Femur (tissue), 1 donor: Measurements from ENCODE around the gene LNPEP.
A peak's percentile ranks its signal among the peaks of the same experiment; 100 is the strongest.

ENCODE experiments used
- DNase-seq: peaks from one replicate; pipeline ENCODE4 v3.0.0-alpha.2; 2017

The LNPEP gene

DNA sequence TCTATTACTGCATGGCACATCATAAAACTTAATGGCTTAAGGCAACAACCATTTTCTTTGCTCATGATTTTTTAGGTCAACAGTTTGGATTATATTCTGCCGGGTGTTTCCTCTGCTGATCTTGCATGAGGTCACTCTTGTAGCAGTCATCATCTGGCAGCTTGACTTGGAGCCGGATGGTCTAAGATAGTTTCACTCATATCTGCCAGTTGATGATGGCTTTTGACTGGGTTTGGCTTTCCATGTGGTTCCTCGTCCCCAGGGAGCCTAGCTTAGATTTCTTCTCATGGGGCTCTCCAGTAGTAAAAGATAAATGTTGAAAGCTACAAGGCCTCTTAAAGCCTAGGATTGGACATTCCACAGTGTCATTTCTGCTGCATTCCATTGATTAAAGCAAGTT, 27.4 kb downstream of the LNPEP start:
- peak; percentile 71 for DNase-seq

DNA sequence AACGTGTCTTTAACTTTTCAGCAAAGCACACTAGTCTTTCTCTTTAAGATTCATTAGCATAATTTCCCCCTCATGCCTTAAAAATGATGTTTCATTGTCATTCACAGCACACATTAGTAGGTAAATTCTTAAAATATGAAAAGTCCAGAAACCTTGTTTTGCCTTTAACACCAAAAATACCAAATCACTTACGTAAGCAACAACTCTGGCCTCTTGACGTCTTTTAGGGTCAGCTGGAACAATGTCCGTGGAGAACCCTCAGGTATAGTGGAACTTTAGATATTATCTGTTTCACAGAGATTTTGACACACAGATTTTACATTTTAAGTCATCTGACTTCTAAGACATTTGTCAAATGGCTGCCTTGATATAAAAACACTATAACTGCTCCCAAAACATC, 30.9 kb downstream of the LNPEP start:
- no peak for DNase-seq

DNA sequence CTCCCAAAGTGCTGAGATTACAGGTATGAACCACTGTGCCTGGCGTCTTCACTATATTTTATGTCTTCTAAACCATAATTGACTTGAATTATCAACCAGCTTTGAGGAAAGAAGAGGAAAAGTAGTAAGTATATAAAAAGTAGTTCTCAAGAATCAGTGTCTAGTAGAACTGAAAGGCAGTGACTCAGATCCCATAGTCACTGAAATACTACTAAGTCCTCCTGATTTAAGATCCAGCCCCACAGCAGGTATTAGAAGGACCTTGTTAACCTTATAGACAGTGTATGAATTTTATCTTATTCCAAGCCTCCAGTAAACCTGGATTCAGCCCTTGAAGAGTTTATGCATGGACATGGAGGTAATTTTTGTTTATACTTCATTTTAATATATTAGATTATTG, 31.5 kb downstream of the LNPEP start:
- no peak for DNase-seq

DNA sequence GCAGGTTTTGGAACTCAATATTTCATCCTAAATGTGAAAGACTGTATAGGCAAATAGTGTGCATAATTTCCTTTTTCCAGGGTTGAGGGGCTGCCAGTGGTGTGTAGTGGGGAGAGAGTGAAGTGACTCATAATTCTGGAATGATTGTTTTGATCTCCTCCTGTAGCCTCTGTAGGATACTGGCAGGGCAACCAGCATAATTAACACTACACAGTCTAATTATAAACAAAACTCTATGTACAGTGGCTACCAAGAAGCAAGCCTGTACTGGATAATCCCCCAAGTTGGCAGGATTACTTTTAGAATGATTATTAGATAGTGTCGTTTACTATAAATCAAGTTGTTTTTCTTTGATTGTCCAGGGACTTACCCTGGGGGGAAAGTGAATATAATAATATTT, 32.2 kb downstream of the LNPEP start:
- DNase-seq: peak; percentile 41

DNA sequence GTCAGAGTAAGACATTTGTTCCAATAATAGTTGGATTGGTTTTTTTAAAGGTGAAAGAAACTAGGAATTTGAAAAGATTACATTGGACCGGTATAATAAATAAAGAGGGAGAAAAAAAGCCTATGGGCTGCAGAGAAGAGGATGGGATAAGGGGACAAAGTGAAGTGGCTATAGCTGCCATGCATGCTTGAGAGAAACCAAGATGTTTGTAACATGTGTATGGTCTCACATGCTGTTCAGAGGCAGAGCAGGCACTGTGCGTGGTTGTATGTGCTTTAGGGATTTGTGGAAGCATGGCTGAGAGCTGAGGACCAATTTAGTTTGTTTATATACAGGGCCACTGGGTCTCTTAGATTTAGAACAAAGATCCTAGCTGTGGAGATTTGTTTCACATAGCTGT, 32.7 kb downstream of the LNPEP start:
- no peak for DNase-seq

DNA sequence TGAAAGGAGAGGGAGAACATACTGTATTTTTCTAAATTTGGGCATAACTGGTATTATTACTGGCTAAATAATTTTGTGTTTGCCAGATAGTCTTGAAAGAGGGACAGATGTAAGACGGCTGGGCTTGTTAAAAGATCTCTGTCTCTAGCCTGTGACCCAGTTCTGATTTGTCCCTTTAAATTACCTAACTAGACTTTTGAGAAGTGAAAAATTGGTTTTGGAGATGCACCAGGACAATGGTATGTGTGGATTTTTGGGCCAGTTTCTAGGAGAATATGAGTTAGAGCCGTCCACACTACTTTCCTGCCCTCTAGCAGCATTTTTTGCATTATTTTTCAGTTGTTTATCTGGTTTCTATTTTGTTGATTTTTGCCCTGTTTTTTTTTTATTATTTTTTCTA, 33.5 kb downstream of the LNPEP start:
- no peak for DNase-seq

DNA sequence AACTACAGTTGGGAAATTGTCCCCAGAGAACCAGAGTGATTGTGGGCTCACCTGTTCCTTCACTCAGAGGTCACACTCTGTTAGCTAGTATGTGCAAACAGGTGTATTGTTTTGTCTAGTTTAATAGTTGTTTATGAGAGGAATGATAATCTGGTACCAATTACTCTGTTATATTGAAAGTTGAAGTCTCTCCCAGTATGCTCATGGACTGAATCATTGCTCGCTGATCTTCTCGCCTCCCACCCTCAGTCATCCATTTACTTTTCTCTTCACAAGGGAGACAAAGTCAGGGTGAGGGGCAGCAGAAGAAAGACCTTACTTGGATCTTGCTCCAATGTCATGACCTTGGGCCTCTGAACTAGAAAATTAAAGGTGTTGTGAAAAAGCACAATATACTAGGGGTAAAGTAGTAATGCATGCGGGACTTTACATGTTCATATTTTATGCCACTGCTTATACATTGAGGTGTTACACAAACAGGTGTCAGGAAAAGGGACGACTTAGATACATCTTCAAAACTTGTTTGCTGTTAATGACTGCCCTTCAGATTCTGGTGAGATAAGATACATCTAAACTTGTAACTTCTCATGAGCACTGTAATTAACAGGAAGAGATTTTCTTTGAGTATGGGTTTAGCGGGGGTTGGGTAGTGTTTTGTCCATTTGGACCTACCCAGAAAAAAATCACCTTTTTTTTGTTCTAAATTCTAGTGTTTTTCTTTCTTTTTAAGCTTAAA, 36.9 kb downstream of the LNPEP start:
- no peak for DNase-seq

DNA sequence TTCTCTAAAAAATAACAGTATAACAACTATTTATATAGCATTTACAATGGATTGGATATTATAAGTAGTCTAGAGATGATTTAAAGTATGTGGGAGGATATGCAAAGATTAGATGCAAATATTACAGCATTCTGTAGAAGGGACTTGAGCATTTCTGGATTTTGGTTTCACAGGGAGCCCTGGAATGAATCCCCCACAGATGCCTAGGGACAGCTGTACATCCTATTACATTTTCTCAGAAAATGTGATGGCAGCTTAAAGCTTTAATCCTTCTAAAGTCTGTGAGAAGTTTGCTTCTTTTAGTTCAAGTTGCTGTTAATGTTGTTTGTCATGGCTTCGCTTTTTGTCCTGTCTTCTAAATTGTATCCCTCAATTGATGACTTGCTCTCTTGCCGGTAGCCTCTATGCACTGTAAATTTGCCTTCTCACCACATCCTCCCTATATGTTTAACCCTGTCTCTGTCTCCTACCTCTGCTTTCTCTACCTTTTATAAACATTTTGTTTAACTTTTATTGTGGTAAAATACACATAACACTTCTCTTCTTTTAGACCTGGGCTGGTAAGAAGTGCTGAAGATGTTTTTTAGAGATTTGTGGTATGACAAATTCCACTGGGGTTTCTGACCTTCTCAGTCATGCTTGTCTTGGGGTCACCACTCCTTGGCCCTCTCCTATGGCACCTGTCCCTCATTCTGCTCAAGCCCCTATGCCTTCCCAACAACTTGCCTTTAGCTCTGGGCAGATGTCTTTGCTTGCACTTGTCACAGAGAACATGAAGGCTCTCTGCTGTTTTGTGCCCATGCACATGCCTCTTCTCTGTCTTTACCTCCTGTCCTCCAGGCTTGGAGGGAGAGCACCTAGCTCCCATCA, 37.9 kb downstream of the LNPEP start:
- no peak for DNase-seq

DNA sequence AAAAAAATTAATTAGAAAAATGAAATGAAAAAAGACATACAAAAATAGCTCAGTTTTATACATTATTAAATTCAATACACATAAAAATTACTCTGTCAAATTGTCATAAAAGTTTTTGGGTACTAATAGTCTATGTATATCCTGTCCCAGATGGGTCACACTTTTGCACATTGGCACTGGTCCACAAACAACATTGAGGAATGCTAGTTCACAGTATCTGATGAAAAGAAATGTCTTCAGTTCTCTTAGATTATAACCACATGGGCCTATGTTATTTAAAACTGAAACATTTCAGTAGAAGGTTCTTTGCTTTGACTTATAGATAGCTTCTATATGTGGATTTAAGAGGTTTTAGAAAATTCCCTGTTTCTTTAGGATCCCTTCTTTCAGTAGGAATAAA, 39.8 kb downstream of the LNPEP start:
- no peak for DNase-seq

DNA sequence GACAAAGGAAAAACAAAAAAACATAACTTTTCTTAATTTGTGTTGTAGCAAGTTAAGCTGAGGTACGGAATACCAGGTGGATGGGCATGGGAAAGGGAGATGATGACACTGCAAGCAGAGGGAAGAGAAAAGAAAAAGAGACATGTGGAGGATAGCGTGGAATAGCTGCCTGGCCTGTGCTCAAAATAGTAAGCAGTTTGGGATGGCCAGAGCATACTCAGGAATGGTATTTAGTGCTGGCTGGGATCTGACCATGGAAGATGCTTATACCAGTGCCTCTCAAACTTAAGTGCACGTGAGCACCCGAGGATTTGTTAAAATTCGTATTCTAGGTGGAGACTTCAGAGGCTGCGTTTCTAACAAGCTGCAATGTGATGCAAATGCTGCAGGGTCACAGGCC, 41.3 kb downstream of the LNPEP start:
- no peak for DNase-seq

DNA sequence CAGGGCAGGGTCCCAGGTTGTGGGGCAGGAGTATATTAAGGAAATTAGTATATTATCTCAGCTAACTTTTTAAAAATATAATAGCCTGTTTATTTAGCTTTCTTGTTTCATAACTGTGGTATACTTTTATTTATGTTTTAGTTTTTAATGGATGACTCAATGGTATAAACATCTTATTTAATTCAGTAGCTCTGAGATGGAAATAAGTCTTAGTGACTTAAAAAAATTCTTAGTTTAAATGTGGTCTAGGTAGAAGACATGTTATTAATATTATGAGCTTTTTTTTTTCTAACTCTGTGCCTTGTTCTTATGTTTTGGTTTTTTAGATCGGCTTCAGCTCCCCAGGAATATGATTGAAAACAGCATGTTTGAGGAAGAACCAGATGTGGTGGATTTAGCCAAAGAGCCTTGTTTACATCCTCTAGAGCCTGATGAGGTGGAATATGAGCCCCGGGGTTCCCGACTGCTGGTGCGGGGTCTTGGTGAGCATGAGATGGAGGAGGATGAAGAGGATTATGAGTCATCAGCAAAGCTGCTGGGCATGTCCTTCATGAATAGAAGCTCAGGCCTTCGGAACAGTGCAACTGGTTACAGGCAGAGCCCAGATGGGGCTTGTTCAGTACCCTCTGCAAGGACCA, 43.1 kb downstream of the LNPEP start:
- DNase-seq: no peak

DNA sequence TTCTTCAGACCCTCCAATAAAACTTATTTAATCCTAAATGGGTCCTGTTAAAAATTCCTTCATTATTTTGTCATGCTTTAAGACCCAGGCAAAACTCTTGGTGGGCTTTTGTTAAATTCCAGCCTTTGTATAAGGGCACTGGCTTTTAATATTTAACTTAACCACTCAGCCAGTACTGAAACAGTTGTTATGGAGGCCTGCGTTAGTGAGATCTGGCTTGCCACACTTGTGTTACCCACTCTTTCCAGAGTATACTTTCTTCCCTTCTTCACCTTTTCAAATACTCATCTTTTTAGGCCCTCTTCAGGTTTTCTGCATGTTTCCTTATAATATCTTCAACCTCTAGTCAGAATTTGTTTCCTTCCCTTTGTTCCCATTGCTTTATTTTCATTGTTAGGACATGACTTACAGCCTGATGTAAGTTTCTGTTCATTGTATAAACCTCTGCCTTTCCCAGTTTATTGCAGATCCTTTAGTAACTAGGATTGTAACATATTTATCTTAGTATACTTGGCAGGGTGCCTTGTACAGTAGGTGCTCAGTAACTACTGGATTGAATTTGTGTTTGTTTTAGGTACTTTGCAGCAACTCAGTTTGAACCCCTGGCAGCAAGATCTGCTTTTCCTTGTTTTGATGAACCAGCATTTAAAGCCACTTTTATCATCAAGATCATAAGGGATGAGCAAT, 48.8 kb downstream of the LNPEP start:
- DNase-seq: no peak

DNA sequence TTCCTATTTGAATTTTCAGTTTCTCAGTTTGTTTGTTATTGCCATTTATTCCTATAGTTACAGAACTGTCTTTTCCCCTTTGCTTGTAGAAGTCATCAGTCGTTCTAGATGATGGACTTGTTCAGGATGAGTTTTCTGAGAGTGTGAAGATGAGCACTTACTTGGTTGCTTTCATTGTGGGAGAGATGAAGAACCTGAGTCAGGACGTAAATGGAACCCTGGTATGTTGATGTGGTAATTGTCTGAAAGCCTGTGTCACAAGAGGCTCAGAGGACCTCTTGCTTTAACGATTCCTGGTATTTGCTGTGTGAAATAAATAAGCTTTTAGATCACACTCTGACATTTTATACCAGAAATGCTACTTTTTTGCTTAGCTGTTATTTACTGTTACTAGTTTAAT, 50.6 kb downstream of the LNPEP start:
- DNase-seq: no peak

DNA sequence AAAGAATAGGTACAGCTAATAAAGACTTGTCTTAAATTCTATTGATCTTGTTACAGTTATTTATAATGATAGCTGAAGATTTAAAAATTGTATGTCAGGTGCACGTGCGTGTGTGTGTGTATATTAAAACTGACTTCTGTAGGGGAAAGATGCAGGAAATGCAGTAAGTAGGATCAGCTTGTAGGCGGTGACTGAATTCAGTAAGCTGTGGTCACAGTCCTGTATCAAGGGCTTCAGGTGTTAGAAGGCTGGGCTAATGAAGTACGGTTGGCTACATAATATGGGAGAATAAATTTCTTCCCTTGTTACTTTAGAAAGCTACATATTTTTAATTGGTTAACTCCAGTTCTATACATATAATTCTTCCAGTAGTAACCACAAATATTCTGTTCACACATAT, 54.2 kb downstream of the LNPEP start:
- no peak for DNase-seq

DNA sequence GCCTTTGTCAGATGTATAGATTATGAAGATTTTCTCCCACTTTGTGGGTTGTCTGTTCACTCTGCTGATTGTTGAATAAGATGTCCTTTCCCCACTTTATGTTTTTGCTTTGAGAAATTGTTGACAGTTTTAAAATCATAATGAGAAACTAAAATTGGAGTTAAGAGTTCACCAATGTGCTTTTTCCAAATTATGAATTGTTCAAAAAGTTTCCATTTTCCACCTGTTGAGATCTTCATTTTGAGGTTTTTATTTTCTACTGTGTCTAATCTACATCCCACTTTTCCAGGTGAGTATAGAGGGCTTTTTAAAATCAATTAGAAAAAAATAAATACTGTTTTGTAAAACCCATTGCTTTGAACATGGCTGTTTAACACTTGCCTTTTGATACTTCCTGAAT, 55.8 kb downstream of the LNPEP start:
- DNase-seq: no peak

DNA sequence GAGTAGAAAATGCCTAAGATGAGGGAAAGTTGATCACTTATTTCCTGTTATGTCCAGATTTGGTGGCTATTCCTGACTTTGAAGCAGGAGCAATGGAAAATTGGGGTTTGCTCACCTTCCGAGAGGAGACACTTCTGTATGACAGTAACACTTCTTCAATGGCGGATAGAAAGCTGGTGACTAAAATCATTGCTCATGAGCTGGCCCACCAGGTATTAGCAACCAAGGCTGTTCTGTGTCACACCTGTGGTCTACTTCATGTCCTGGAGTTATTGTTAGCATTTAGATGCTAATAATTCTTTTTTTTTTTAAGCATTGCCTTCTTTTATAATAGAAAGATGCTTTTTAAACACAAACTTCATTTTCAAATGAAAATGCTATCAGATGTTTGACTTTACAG, 57.9 kb downstream of the LNPEP start:
- DNase-seq: no peak

DNA sequence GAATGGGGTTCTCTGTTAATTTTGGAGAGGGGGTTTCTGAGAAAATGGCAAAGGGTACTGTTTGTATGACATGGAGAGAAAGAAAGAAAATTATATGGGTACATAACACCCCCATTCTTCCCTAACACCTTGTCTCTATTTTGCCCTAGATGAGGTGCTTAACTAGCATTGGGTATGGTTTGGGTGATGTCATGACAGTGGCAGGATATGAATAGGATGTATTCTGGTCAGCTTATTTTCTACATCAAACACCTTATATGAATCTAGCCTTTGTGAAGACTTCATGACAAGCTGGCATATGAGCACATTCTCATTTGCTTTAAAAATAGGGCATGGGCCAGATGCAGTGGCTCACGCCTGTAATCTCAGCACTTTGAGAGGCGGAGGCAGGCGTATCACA, 58.6 kb downstream of the LNPEP start:
- DNase-seq: no peak

DNA sequence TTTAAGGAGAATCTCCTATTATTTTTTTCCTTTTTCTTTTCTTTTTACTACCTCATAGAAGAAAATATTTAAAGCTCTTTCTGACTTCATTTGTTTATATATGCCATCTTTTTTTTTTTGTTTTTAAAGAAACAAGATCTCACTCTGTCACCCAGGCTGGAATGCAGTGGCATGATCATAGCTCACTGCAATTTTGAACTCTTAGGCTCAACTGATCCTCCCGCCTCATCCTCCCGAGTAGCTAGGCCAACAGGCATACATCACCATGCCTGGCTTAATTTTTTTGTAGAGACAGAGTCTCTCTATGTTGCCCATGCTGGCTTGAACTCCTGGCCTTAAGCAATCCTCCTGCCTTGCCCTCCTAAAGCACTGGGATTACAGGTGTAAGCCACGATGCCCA, 59.5 kb downstream of the LNPEP start:
- no peak for DNase-seq

DNA sequence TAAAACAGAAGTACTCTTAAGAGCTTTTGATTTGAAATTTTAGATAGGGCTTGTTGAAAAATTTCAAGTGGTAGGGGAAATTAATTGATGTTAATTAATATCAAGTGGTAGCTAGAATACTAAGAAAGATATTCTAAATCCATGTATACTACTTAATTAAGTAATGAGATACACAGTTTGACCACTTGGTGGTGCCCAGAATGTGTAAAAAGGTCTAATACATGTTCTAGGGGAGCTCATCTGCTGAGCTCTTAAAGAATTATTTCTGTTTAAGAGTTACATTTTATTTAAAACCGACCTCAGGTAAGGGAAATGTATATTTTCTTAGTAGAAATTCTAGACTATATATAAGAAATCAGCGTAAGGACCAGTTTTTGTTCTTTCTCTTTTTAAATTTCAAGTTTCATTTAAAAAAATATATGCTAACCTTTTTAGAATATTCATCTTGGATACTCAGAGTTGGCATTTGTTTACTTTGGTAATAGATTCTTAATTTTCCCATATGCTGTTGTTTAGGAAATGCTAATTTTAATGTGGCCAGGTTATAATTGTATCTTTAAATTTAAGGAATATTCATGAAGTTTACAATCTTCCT, 61.5 kb downstream of the LNPEP start:
- no peak for DNase-seq

DNA sequence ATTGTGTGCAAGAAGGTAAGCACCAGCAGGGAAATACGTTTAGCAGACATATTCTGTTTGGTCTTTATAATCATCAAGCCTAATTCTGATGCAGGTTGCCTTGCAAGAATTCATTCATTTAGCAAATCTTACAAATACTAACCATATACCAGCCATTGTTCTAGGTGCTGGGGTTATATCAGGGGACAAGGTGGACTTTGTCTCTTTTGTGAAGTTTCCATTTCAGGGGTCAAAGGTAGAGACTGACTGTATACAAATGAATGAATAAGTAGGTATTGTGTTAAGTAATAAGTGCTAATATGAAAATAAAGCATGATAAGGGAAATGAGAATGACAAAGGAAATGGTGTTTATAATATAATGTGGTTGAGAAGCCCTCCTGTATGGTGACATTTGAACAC, 64.0 kb downstream of the LNPEP start:
- DNase-seq: no peak

DNA sequence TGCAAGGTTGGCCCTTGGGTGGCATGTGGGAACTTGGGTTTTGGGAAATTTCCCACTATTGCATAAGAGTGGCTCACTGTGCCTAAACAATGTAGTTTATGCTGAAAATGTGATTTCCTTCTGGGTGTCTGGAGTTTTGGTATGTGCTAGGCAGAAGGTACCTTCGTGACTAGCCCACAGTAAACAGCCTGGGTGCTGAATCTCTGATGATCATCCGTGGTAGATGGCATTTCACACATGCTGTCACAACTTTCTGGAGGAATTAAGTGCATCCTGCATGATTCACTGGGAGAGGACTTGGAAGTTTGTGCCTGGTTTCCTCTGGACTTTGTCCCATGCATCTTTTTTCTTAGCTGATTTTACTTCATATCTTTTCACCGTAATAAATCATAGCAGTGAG, 64.5 kb downstream of the LNPEP start:
- DNase-seq: no peak

DNA sequence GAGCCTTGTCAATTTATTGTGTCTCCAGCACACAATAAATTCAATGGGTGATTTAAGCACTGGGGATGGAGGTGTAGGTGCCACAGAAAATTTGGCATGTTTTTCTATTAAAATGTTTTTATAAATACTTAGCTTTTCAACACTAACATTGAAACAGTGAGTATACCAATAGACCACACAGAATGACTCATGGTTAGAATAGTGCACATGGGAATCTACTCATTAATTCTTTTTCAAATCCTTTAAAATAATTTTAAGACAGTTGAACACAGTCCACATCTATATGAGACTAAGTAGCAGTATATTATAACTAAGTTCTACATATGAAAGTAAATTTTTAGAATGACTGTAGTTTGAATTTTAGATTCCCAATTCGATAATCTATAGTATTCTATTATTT, 67.1 kb downstream of the LNPEP start:
- no peak for DNase-seq
